ENCODE measurements around the gene RRBP1.

GRCh38 chr20:17678295-17678694 is 3.7 kb downstream of the RRBP1 start:
- TF ChIP-seq CTCF (IDR thresholded peaks at IDR 0.05), result no peak
- TF ChIP-seq POLR2A (IDR thresholded peaks at IDR 0.05), result no peak
- TF ChIP-seq EP300 (IDR thresholded peaks at IDR 0.05), result no peak
